Stomach smooth muscle (tissue), 2 donors: Measurements from ENCODE around the gene CSF2RB.

Experiments used
- H3K27ac ChIP-seq: one replicate; pipeline ENCODE4 v1.7.0; 2013; ENCODE audit warnings: mild to moderate bottlenecking, low read length, inconsistent platforms
- H3K27me3 ChIP-seq, 2 donors: one replicate each; pipeline ENCODE4 v1.7.0; 2013; ENCODE audit warnings: low read length in 2 of 2; ENCODE audit not compliant: insufficient read depth in 2 of 2, control insufficient read depth in 1 of 2
- H3K36me3 ChIP-seq, 2 donors: one replicate each; pipeline ENCODE4 v1.7.0; 2013; ENCODE audit warnings: low read length in 2 of 2; ENCODE audit not compliant: control insufficient read depth in 2 of 2, insufficient read depth in 2 of 2
- H3K4me1 ChIP-seq: one replicate; pipeline ENCODE4 v1.7.0; 2013; ENCODE audit warnings: low read length; ENCODE audit not compliant: control insufficient read depth, insufficient read depth
- H3K4me3 ChIP-seq, 2 donors: one replicate each; pipeline ENCODE4 v1.7.0; 2013; ENCODE audit warnings: low read length in 2 of 2
- H3K9ac ChIP-seq, 2 donors: one replicate each; pipeline ENCODE4 v1.7.0; 2013; ENCODE audit warnings: low read length in 2 of 2, mild to moderate bottlenecking in 1 of 2
- H3K9me3 ChIP-seq, 2 donors: one replicate each; pipeline ENCODE4 v1.7.0; 2013; ENCODE audit warnings: low read length in 2 of 2; ENCODE audit not compliant: control insufficient read depth in 2 of 2
- donor health status: healthy.
- donor health status: Pancreatic carcinoma.

Gene CSF2RB

GRCh38 chr22:36928786-36929535, 15.5 kb downstream of the CSF2RB start:
- no peaks in the 10 kb centered on the region for H3K4me1 ChIP-seq
- no peak overlapping the region for H3K27ac ChIP-seq
- peaks cover 3 to 9% of the 10 kb centered on the region in 2 donors for H3K27me3 ChIP-seq
- H3K9ac ChIP-seq, result no peak overlapping the region
- no peaks in the 10 kb centered on the region for H3K36me3 ChIP-seq
- H3K9me3 ChIP-seq, result no peaks in the 10 kb centered on the region
- no peak overlapping the region for H3K4me3 ChIP-seq

- no peaks in the 10 kb centered on the region for H3K4me1 ChIP-seq
- H3K27ac ChIP-seq, result no peak overlapping the region
- peaks cover 3 to 9% of the 10 kb centered on the region in 2 donors for H3K27me3 ChIP-seq
- H3K4me3 ChIP-seq, result no peak overlapping the region
- no peak overlapping the region for H3K9ac ChIP-seq
- H3K9me3 ChIP-seq, result no peaks in the 10 kb centered on the region
- H3K36me3 ChIP-seq, result no peaks in the 10 kb centered on the region
Measured at GRCh38 chr22:36929621-36930020, 16.2 kb downstream of the CSF2RB start.

DNA sequence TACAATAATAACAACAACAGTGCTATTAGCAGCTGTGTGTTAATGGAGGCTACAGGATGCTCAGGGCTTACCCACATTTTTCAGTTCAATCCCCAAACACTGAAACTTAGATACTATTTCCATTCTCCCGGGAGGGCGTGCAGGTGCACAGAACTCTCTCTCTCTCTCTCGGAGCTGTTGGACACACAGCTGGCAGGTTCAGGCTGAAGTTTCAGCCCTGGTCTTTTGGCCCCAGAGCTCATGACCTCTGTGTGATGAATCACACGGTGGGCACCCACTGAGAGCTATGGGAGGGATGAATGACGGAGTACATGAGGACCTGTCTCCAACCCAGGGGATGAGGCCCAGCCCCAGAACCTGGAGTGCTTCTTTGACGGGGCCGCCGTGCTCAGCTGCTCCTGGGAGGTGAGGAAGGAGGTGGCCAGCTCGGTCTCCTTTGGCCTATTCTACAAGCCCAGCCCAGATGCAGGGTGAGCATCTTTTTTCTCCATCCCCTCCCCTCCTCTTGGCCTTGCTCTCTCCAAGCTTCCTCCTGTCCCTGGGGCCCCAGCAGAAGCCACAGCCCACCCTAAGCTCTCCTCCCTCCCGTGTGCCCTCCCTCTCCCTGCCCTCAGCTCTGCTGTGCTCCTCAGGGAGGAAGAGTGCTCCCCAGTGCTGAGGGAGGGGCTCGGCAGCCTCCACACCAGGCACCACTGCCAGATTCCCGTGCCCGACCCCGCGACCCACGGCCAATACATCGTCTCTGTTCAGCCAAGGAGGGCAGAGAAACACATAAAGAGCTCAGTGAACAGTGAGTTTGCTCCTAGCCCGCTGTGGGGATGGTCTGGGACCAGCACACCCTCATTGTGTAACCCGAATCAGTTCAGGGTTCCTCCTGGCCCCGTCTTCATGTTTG, 16.9 kb downstream of the CSF2RB start:
- H3K4me1 ChIP-seq, result no peaks in the 10 kb centered on the region
- no peak overlapping the region for H3K9ac ChIP-seq
- no peak overlapping the region for H3K4me3 ChIP-seq
- H3K36me3 ChIP-seq, result no peaks in the 10 kb centered on the region
- H3K27ac ChIP-seq, result no peak overlapping the region
- no peaks in the 10 kb centered on the region for H3K9me3 ChIP-seq
- peaks cover 3 to 5% of the 10 kb centered on the region in 2 donors for H3K27me3 ChIP-seq

GRCh38 chr22:36931446-36931845, 18.0 kb downstream of the CSF2RB start:
- Histone ChIP-seq H3K9me3 (no peaks in the 10 kb centered on the region), H3K9ac (no peak overlapping the region), H3K4me1 (no peaks in the 10 kb centered on the region), H3K27ac (no peak overlapping the region), H3K36me3 (no peaks in the 10 kb centered on the region), H3K27me3 (peaks cover 0 to 4% of the 10 kb centered on the region in 2 donors), H3K4me3 (no peak overlapping the region)

DNA sequence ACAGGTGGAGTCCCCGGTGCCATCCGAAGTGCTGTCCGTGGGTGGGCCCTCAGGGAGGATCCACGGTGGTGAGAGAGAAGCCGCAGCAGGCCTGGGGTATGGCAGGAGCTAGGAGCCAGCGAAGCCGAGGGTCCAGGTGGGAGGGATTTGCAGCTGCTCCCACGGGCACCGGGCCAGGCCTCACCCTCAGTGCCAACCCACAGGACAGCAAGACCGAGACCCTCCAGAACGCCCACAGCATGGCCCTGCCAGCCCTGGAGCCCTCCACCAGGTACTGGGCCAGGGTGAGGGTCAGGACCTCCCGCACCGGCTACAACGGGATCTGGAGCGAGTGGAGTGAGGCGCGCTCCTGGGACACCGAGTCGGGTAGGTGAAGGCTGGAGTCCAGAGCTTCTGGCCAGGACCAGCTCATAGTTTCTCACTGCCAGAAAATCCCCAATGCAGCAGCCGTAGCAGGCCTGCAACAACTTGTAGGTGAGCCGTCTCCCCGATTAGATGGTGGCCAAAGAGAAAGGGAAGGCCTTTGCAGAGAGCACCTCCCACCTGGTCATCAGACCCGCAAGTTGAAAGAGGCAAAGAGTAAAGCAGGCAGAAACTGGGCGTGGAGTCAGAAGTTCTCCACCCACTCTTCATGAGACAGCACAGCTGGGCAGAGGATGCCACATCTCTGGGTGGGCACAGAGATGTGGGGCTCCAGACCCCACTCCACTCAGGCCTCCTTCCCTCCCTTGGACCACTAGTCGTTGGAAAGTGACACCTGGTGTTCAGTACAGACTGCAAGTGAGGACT, 20.4 kb downstream of the CSF2RB start:
- no peak overlapping the region for H3K27ac ChIP-seq
- no peaks in the 10 kb centered on the region for H3K4me1 ChIP-seq
- no peaks in the 10 kb centered on the region for H3K9me3 ChIP-seq
- H3K4me3 ChIP-seq, result no peak overlapping the region
- no peaks in the 10 kb centered on the region for H3K36me3 ChIP-seq
- H3K9ac ChIP-seq, result no peak overlapping the region
- peaks cover 0 to 2% of the 10 kb centered on the region in 2 donors for H3K27me3 ChIP-seq

DNA sequence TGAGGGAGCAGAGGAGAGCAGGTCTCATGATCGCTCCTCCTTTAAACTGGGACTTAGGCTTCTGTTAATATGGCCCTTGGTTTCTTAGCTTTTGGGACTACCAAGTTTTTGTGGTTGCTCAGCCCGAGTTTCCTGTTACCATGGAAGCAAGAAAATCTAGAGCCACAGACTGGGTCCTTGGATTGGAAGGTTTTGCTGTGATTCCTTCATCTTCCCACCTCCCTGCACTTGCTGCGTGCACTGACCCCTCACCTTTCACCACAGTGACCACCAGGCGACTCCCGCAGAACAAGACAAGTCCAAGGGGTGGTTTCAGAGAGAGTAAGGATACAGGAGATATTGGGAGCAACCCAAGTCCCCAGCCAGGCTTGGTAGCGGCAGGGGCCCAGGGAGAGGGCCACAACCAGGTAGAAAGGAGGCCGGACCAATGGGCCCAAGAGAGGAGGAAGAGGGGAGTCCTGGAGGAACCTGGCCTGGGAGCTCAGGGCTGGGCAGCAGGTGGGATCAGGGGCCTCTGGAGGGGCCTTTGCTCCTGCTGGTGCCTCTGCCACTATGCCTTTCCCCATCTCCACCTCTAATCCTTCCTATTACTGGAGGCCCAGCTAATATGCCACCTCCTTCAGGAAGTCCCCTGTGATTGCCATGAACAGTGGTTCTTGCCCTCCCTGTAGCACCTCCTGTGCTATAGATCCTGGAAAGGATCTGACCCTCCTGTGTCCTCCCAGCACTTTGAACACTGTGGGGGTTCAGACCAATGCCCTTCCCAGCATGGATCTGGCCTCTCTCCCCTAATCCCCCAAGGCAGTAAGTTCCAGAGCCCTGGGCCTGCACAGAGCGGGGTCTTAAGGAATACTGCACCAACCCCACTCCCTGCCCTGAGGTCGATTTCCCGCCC, 21.2 kb downstream of the CSF2RB start:
- Histone ChIP-seq H3K4me3 (no peak overlapping the region), H3K9ac (no peak overlapping the region), H3K4me1 (no peaks in the 10 kb centered on the region), H3K27me3 (peaks cover 0 to 2% of the 10 kb centered on the region in 2 donors), H3K36me3 (no peaks in the 10 kb centered on the region), H3K9me3 (no peaks in the 10 kb centered on the region), H3K27ac (no peak overlapping the region)

- H3K9me3 ChIP-seq, result no peaks in the 10 kb centered on the region
Measured at GRCh38 chr22:36935313-36935610, 21.8 kb downstream of the CSF2RB start.

DNA sequence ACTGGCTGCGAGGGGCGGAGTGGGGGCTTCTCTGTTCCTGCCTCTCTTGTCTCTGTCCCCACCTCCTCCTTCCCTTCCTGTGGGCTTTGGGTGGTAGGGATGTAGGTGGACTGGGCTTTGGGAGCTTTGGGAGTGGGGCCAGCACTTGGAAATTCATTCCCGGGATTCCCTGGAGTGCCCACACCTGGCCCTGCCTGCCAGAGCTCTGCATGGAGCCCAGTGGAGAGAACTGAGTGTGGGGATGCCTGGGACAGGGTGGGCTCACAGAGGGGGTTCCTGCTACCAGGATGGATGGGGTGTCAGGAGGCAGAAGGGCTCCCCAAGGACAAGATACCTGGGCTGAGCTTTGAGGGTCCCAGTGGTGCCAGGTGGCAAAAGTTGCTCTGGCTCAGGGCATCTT, 22.3 kb downstream of the CSF2RB start:
- Histone ChIP-seq H3K27ac (no peak overlapping the region), H3K9me3 (no peaks in the 10 kb centered on the region), H3K4me3 (no peak overlapping the region), H3K36me3 (no peaks in the 10 kb centered on the region), H3K4me1 (no peaks in the 10 kb centered on the region), H3K9ac (no peak overlapping the region), H3K27me3 (peaks cover 0 to 2% of the 10 kb centered on the region in 2 donors)

More at GRCh38 chr22:36935313-36935610, 21.8 kb downstream of the CSF2RB start:
- Histone ChIP-seq H3K4me1 (no peaks in the 10 kb centered on the region), H3K27me3 (peaks cover 0 to 2% of the 10 kb centered on the region in 2 donors), H3K27ac (no peak overlapping the region), H3K36me3 (no peaks in the 10 kb centered on the region), H3K9ac (no peak overlapping the region), H3K4me3 (no peak overlapping the region)

DNA sequence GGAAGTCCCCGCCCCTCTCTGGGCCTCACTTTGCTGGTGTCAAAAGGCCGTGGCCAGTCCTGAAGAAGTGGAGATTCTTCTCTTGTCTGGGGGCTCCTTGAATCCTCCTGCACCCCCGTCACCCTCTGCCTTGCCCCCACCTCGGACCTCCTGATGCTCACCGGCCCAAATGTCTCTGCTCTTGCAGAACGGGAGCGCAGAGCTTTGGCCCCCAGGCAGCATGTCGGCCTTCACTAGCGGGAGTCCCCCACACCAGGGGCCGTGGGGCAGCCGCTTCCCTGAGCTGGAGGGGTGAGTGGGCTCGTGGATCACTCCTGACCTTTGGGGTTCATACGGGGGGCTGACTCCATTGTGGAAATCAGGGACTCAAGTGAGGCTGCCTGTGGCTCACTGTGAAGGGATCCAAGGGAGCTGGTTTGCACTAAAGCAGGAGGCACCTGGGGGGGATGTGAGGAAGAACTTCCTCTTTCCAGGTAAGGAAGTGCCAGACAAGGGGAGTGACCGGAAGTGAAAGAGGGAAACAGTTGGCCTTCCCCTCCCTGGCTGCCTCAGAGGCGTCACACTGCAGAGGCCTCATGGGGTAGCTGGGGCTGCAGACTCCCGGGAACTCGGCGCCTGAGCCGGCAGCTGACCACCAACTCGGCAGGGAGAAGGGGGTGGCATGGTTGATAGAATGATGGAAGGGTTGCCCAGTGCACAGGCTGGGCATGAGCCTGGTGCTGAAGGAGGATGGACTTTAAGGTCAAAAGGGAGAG, 23.1 kb downstream of the CSF2RB start:
- Histone ChIP-seq H3K27me3 (peaks cover 0 to 2% of the 10 kb centered on the region in 2 donors), H3K9me3 (no peaks in the 10 kb centered on the region), H3K9ac (no peak overlapping the region), H3K4me1 (no peaks in the 10 kb centered on the region), H3K27ac (no peak overlapping the region), H3K4me3 (no peak overlapping the region), H3K36me3 (no peaks in the 10 kb centered on the region)
